SK-N-SH treated with all-trans-retinoic acid at 6 μM for 48 hours (cell line): Measurements from ENCODE around the gene FBXW11.

ENCODE experiments used
- ARNTL ChIP-seq: fragments of 450-650 bp; formaldehyde crosslinking; IDR thresholded peaks from 2 replicates; pipeline ENCODE4 v1.5.0; 2020; ENCODE audit warnings: low read depth, mild to moderate bottlenecking, moderate library complexity, borderline replicate concordance
- BACH2 ChIP-seq: fragments of 250-450 bp; sonication (Bioruptor Pico); IDR thresholded peaks from 2 replicates; pipeline ENCODE4 v1.9.0; 2021; ENCODE audit warnings: mild to moderate bottlenecking, borderline replicate concordance
- GLIS3 ChIP-seq: fragments of 250-450 bp; sonication (Bioruptor Pico); IDR thresholded peaks from 2 replicates; pipeline ENCODE4 v1.5.0; 2020; ENCODE audit warnings: mild to moderate bottlenecking, moderate library complexity
- PPARA ChIP-seq: fragments of 250-450 bp; sonication (Bioruptor Pico); IDR thresholded peaks from 2 replicates; pipeline ENCODE4 v1.5.0; 2020; ENCODE audit warnings: mild to moderate bottlenecking, borderline replicate concordance
- TCF4 ChIP-seq: fragments of 250-450 bp; sonication (Bioruptor Pico); IDR thresholded peaks from 2 replicates; pipeline ENCODE4 v1.8.0; 2021; ENCODE audit warnings: mild to moderate bottlenecking, moderate library complexity, borderline replicate concordance
- ZFP30 ChIP-seq: fragments of 450-650 bp; formaldehyde crosslinking; IDR thresholded peaks from 2 replicates; pipeline ENCODE4 v1.5.0; 2022; ENCODE audit warnings: mild to moderate bottlenecking, moderate library complexity
- ZNF565 ChIP-seq: fragments of 450-650 bp; formaldehyde crosslinking; conservative IDR thresholded peaks from 2 replicates; pipeline ENCODE4 v1.5.0; 2020; ENCODE audit warnings: low read depth, mild to moderate bottlenecking, moderate library complexity
- TF ChIP-seq, protein P1 (sequence below): fragments of 250-450 bp; sonication (Bioruptor Pico); IDR thresholded peaks from 2 replicates; pipeline ENCODE4 v1.8.0; 2020; ENCODE audit warnings: mild to moderate bottlenecking, moderate library complexity, borderline replicate concordance

DNA sequence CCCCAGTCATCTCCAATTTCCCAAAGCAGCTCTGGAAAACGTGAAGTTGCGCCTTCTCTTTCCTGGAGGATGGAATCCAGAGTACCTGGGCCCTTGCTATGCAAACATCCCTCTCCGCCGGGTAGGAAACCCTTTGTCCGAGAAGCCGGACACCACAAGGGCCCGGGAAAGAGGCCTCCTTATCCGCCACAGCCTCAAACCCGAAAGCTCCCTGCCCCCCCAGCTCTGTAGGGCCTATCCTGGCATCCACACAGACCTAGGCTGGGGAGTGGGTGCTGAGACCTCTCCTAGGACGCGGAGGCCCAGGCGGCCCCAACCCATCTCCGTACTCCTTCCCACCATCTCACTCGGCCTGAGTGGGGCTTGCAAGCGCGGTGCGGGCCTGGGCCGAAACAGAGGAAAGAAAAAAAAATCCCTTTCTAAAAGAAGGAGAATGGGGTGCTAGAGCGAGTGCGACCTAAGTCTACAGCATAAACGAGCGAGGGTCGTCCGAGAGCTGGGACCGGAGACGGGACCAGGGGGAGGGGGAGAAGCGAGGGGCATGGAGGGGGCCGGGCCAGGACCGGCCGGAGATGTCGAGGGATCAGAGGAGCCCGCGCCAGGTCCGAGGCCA lies 624 bp downstream of the FBXW11 start:
- no peak for TF ChIP-seq ZNF565
- TF ChIP-seq ZFP30 (CRISPR knock-in tag), result no peak
- TF ChIP-seq, protein P1, sequence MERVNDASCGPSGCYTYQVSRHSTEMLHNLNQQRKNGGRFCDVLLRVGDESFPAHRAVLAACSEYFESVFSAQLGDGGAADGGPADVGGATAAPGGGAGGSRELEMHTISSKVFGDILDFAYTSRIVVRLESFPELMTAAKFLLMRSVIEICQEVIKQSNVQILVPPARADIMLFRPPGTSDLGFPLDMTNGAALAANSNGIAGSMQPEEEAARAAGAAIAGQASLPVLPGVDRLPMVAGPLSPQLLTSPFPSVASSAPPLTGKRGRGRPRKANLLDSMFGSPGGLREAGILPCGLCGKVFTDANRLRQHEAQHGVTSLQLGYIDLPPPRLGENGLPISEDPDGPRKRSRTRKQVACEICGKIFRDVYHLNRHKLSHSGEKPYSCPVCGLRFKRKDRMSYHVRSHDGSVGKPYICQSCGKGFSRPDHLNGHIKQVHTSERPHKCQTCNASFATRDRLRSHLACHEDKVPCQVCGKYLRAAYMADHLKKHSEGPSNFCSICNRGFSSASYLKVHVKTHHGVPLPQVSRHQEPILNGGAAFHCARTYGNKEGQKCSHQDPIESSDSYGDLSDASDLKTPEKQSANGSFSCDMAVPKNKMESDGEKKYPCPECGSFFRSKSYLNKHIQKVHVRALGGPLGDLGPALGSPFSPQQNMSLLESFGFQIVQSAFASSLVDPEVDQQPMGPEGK (CRISPR knock-in tag), result no peak
- TF ChIP-seq TCF4 (CRISPR knock-in tag), result no peak
- TF ChIP-seq BACH2 (CRISPR knock-in tag), result no peak
- TF ChIP-seq ARNTL (CRISPR knock-in tag), result no peak
- TF ChIP-seq PPARA (CRISPR knock-in tag), result no peak
- TF ChIP-seq GLIS3, result no peak
